ENCODE measurements around the gene LRRC8A. TPM values are rescaled to one million over a fixed set of nuclear protein-coding genes. Genes with fewer than 3 reads are reported as not detected.
A peak's percentile ranks its signal among the peaks of the same experiment; 100 is the strongest.

LRRC8A gene
- total and polyA plus RNA-seq, 2 of the 13 experiments (the other 11 are each of a cell fraction or from before 2014, with no cell fraction given) = 16.1 to 40.6 TPM

GRCh38 chr9:128947527-128948301 lies 65.8 kb downstream of the LRRC8A start, which contains the start of the genes DOLK and NUP188 (continued):
- no peak; the same call in 1 of the 2 replicates for TF ChIP-seq CREBL2 (CRISPR knock-in tag; IDR thresholded peaks at IDR 0.05; ENCODE audit: borderline replicate concordance)
- 0 out of 2 replicates have a peak, but pooled peaks have one; percentile 16 for TF ChIP-seq ZNF766 (CRISPR knock-in tag; IDR thresholded peaks at IDR 0.05; ENCODE audit: borderline replicate concordance)
- peak; percentile 77; the same call in 1 of the 2 replicates for TF ChIP-seq REL (CRISPR knock-in tag; conservative IDR thresholded peaks at IDR 0.05)
- peak; percentile 96 for TF ChIP-seq SAP130 (CRISPR knock-in tag; IDR thresholded peaks at IDR 0.05; ENCODE audit: low read depth)
- TF ChIP-seq TAF15 (IDR thresholded peaks at IDR 0.05; ENCODE audit: low read depth, low read length, poor library complexity, severe bottlenecking) = peak; percentile 80
- TF ChIP-seq ZBTB3 (CRISPR knock-in tag; IDR thresholded peaks at IDR 0.05; ENCODE audit: borderline replicate concordance, low read depth) = no peak
- TF ChIP-seq NCOA1 (CRISPR knock-in tag; IDR thresholded peaks at IDR 0.05) = 0 out of 2 replicates have a peak, but pooled peaks have one; percentile 35
- peak; percentile 47 for TF ChIP-seq ARID5B (CRISPR knock-in tag; IDR thresholded peaks at IDR 0.05)
- TF ChIP-seq ZFP36L2 (CRISPR knock-in tag; IDR thresholded peaks at IDR 0.05) = no peak
- peak; percentile 78 for TF ChIP-seq POGZ (CRISPR knock-in tag; IDR thresholded peaks at IDR 0.05)
- TF ChIP-seq ZKSCAN5 (CRISPR knock-in tag; IDR thresholded peaks at IDR 0.05) = 0 out of 2 replicates have a peak, but pooled peaks have one; percentile 4
- TF ChIP-seq ONECUT2 (CRISPR knock-in tag; IDR thresholded peaks at IDR 0.05) = 0 out of 2 replicates have a peak, but pooled peaks have one; percentile 4
- peak; percentile 24 for TF ChIP-seq GFI1 (CRISPR knock-in tag; IDR thresholded peaks at IDR 0.05; ENCODE audit: borderline replicate concordance)
- 0 out of 2 replicates have a peak, but pooled peaks have one; percentile 52 for TF ChIP-seq PCBP1 (IDR thresholded peaks at IDR 0.05; ENCODE audit: borderline replicate concordance, low read depth, low read length)
- TF ChIP-seq ASH2L (IDR thresholded peaks at IDR 0.05; ENCODE audit: insufficient read length, low read depth, low read length) = peak; percentile 60
- TF ChIP-seq ZNF543 (CRISPR knock-in tag; IDR thresholded peaks at IDR 0.05) = peak; percentile 87
- TF ChIP-seq HMGXB4 (CRISPR knock-in tag; IDR thresholded peaks at IDR 0.05; ENCODE audit: borderline replicate concordance in 1 of 2, low read depth in 1 of 2) = peak; percentile 76 to 87
- no peak for TF ChIP-seq ARHGAP35 (CRISPR knock-in tag; IDR thresholded peaks at IDR 0.05; ENCODE audit: borderline replicate concordance)
- no peak for TF ChIP-seq NR2F2 (IDR thresholded peaks at IDR 0.05; ENCODE audit: borderline replicate concordance, low read depth)
- no peak for TF ChIP-seq MZF1 (CRISPR knock-in tag; IDR thresholded peaks at IDR 0.05; ENCODE audit: borderline replicate concordance)
- TF ChIP-seq MYPOP (CRISPR knock-in tag; IDR thresholded peaks at IDR 0.05) = no peak
- peak; percentile 67; the same call in 1 of the 2 replicates for TF ChIP-seq ZNF816 (CRISPR knock-in tag; IDR thresholded peaks at IDR 0.05; ENCODE audit: borderline replicate concordance)
